ENCODE results near the gene DCAF4.
"Not testable (repeated sequence)": the region's sequence is repeated elsewhere in the genome, so short reads cannot be mapped to it uniquely, and the experiment has no call there.

Gene DCAF4

DNA sequence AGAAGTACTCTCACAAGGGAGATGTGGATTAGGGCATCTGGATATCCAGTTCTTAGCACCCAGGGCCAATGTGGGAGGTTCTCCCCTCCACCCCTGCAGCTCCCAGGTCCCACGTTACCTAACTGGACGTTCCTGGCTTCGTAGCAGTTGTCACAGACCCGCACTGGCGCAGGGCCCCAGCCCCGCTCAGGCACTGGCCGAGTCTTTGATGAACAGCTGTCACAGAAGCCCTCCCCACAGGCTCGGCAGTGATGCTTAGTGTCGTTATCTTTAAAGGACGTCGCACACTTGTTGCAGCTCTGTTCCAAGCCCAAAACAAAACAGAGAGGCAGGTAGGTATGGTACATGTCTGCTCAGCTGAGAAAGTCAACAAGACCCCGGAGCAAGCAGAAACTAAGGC, 48.4 kb downstream of the DCAF4 start:
- no peak for DNase-seq

- DNase-seq, result no peak
Observed at GRCh38 chr14:72975770-72976169, 49.5 kb downstream of the DCAF4 start.

- DNase-seq, result no peak
Observed at GRCh38 chr14:72978856-72979255, 52.6 kb downstream of the DCAF4 start.

- no peak for DNase-seq
Observed at GRCh38 chr14:72980863-72981262, 54.6 kb downstream of the DCAF4 start.

DNA sequence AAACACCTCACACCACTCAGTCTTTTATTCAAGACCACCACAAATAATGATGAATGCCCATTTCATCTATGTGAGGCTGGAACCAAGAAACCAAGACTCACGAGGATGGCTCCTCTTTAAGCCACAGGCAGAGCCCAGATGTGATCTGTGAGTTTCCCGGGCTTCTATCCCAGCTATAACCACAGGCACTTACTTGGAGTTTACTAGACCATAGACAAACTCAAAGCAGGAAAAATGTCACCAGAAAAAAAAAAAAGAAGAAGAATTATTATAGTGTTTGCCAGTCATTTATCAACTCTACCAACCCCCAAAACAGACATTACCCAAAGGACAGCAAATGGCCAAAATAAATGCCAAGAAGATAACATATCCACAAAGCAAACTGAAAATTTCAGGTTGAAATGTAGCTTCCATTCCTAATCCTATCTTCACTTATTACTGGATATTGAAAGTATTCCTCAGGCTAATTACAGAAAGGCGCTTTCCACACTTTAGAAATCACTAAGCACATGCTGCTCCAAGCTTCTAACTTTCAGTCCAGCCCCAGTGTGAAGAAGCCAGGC, 56.0 kb downstream of the DCAF4 start:
- no peak for DNase-seq

DNA sequence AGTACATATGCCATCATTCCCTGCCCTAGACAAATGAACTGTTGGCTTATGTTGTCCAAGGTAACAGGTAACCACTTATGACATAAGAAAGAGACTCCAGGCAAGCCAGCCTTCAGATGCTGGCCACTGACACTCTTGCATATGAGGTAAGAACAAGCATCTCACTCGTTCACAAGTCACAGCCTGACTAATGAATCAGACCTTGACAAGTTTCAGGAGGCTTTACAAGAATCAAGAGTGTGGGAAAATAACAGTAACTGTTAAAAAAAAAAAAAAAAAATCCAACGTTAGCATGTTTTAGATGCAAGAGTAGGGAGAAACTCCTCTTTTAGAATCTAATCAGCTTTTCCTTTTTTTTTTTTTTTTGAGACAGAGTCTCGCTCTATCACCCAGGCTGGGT, 60.0 kb downstream of the DCAF4 start:
- DNase-seq, result no peak

DNA sequence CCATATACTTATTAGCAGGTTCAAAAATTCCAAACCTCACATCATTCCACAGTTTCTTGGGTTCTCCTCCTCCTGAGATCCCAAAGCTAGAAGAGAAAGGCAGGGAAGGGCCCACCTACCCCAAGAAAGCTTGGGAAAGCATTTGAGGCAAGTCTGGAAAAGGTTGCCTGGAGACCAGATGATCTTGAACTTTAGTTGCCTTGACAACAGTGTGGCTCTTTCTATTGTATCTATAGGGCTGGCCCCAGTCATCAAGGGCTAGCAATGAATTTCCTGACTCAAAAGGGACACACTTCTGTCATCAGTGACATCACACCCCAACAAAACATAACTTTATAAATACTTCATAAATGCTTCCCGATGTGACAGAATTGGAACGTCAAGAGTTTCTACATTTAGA, 60.6 kb downstream of the DCAF4 start:
- DNase-seq, result no peak

DNA sequence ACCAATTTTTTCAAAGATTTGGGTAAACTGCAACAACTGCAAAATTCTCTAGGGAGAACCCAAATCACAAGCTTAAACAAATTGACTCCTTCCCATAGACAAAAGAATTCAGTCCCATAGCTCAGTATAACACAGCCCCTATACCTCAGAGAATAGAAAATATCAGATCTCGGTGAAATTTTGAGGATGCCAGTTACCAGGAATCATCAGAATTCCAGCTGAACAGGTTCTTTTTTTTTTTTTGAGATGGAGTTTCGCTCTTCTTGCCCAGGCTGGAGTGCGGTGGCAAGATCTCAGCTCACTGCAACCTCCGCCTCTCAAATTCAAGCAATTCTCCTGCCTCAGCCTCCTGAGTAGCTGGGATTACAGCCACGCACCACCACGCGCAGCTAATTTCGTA, 63.9 kb downstream of the DCAF4 start:
- no peak for DNase-seq

- no peak for DNase-seq
Observed at GRCh38 chr14:72996916-72997315, 70.7 kb downstream of the DCAF4 start.

DNA sequence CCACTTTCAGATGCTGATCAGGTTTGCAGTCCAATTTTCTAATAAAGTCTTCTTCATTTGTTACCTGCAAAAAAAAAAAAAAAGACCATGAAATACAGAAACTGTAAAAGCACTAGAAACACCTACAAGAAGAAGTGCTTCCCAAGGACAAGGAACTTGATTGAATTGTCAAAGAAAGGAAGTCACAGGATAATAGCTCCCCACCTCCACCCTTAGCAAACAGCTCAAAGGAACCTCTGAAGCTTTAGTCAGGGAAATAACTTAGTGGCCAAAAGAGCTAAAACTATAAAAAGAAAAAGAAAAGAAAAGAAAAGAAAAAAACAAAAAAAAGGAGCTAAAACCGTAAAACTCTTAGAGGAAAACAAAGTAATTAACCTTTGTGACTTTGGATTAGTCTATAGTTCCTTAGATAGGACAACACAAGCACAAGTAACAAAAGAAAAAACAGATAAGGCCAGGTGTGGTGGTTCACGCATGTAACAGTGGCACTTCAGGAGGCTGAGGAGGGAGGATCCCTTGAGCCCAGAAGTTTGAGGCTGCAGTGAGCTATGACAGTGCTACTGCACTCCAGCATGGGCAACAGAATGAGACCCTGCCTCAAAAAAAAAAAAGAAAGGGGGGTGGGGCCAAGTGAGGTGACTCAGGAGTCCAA, 72.1 kb downstream of the DCAF4 start:
- DNase-seq, result no peak

DNA sequence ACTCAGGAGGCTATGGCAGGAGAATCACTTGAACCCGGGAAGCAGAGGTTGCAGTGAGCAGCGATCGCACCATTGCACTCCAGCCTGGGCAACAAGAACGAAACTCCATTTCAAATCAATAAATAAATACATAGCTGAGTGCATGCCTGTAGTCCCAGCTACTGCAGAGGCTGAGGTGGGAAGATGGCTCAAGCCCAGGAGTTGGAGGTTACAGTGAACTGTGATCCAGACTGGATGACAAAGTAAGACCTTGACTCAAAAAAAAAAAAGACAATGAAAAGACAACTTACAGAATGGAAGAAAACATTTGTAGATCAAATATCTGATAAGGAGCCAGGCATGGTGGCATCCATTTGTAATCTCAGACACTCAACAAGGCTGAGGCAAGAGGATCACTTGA, 73.1 kb downstream of the DCAF4 start:
- no peak for DNase-seq

DNA sequence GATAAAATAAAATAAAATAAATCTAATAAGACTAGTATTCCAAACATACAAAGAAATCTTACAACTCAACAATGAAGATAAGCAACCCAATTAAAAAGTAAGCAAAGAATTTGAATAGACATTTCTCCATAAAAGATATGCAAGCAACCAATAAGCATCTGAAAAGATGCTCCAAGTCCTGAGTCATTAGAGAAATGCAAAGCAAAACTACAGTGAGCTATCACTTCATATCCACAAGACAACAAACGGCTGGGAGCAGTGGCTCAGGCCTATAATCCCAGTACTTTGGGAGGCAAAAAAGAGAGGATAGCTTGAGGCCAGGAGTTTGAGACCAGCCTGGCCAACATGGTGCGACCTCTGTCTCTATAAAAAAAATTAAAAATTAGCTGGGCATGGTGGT, 73.8 kb downstream of the DCAF4 start:
- DNase-seq, result no peak

DNA sequence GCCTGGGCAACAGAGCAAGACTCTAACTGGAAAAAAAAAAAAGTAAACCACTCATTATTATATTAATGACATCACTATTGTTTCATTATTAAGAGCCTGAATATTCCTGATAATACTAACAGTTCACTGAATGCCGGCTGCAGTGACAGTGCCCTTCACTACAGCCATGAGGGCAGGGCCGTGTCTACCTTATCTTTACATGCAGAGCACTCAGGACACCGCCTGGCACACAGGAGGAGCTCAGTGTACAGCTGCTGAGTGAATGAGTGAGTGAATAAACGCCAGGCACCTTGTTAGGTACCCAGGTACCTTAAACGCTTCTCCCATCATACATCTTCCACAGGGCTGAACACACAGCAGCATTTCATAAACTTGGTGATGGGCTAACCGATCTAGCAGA, 77.4 kb downstream of the DCAF4 start:
- DNase-seq, result no peak

DNA sequence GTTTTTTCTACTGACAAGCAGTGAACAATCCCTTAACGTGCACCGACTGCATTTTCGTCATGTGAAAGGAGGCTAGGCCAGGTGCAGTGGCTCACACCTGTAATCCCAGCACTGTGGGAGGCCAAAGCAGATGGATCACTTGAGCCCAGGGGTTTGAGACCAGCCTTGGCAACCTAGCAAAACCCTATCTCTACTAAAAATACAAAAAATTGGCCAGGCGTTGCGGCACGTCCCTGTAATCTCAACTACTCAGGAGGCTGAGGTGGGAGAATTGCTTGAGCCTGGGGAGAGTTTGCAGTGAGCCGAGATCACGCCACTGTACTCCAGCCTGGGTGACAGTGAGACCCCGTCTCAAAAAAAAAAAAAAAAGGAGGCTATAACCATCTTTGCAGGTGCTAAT, 78.4 kb downstream of the DCAF4 start:
- not testable (repeated sequence) for DNase-seq

- no peak for DNase-seq
Observed at GRCh38 chr14:73007835-73008234, 81.6 kb downstream of the DCAF4 start.

- DNase-seq, result no peak
Observed at GRCh38 chr14:73008501-73008900, 82.2 kb downstream of the DCAF4 start.

All from NCI-H2081 treated with DMSO at 0.1 percent for 48 hours (cell line).